HL-60 (cell line): ENCODE results near the gene TOGARAM2.

Experiments used
- DNase-seq, 2 experiments: peaks; one replicate each; pipeline ENCODE4 v3.0.0-alpha.2; 2010 to 2020; ENCODE audit warnings: low read depth in 1 of 2, low spot score in 1 of 2
- H3K27ac ChIP-seq: fragments of 250-450 bp; sonication (Bioruptor Pico); replicated peaks from 2 replicates; pipeline ENCODE4 v1.5.1; 2020; ENCODE audit warnings: mild to moderate bottlenecking, moderate library complexity
- H3K27me3 ChIP-seq: fragments of 250-450 bp; sonication (Bioruptor Pico); 2 replicates; pipeline ENCODE4 v1.5.1; 2021; ENCODE audit warnings: mild to moderate bottlenecking, moderate library complexity; ENCODE audit not compliant: insufficient read depth, poor library complexity, severe bottlenecking
- H3K4me3 ChIP-seq: replicated peaks from 2 replicates; pipeline ENCODE4 v1.5.1; 2011; ENCODE audit warnings: mild to moderate bottlenecking, control low read depth, low read length; ENCODE audit not compliant: insufficient read depth
- CTCF ChIP-seq: IDR thresholded peaks from one replicate; pipeline ENCODE4 v1.5.1; 2011; ENCODE audit warnings: low read length, control low read depth, inconsistent platforms; ENCODE audit not compliant: insufficient read depth
- GABPA ChIP-seq: IDR thresholded peaks from 2 replicates; pipeline ENCODE4 v1.6.1; 2012; ENCODE audit warnings: low read depth
- POLR2AphosphoS5 ChIP-seq: IDR thresholded peaks from 2 replicates; pipeline ENCODE4 v1.6.1; 2012; ENCODE audit warnings: low read depth
- REST ChIP-seq: IDR thresholded peaks from 2 replicates; pipeline ENCODE4 v1.6.1; 2012; ENCODE audit warnings: low read depth; ENCODE audit not compliant: insufficient replicate concordance
- SPI1 ChIP-seq: IDR thresholded peaks from 2 replicates; pipeline ENCODE4 v1.6.1; 2012; ENCODE audit warnings: low read depth, mild to moderate bottlenecking, borderline replicate concordance

TOGARAM2 gene

GRCh38 chr2:29068513-29068912 is 87.4 kb downstream of the TOGARAM2 start:
- Histone ChIP-seq H3K27ac (no peak overlapping the region), H3K4me3 (no peak overlapping the region), H3K27me3 (no peaks in the 10 kb centered on the region)
- TF ChIP-seq CTCF (no peak), POLR2AphosphoS5 (no peak), REST (no peak), GABPA (no peak), SPI1 (no peak)
- DNase-seq = no peak

GRCh38 chr2:29070526-29070925 is 89.4 kb downstream of the TOGARAM2 start:
- Histone ChIP-seq H3K27me3 (no peaks in the 10 kb centered on the region), H3K4me3 (no peak overlapping the region), H3K27ac (no peak overlapping the region)
- no peak for TF ChIP-seq REST
- TF ChIP-seq GABPA = no peak
- TF ChIP-seq SPI1 = no peak
- TF ChIP-seq POLR2AphosphoS5 = no peak
- no peak for TF ChIP-seq CTCF
- no peak for DNase-seq

GRCh38 chr2:29071032-29071975 is 90.2 kb downstream of the TOGARAM2 start:
- Histone ChIP-seq H3K27ac (no peak overlapping the region), H3K4me3 (no peak overlapping the region), H3K27me3 (no peaks in the 10 kb centered on the region)
- TF ChIP-seq SPI1 (no peak), CTCF (no peak), GABPA (no peak), POLR2AphosphoS5 (no peak)
- no peak for DNase-seq
